Smooth muscle cell (in vitro differentiated cells): ENCODE data around the gene TRAF4. TPM values are rescaled to one million over a fixed set of nuclear protein-coding genes. Genes with fewer than 3 reads are reported as not detected.

Source experiments
- DNase-seq: peaks from one replicate; lab custom pipeline; 2025; ENCODE audit not compliant: unreplicated experiment; lab: John Stamatoyannopoulos, UW
- H2AFZ ChIP-seq: fragments of 200-600 bp; sonication (generic); 2 replicates; pipeline ENCODE4 v1.6.0; 2016; ENCODE audit warnings: antibody characterized with exemption, low read depth, mild to moderate bottlenecking
- H3F3A ChIP-seq: fragments of 200-600 bp; sonication (generic); 2 replicates; pipeline ENCODE4 v1.6.0; 2017; ENCODE audit warnings: antibody characterized with exemption, low read depth
- H3K27ac ChIP-seq: fragments of 200-600 bp; sonication (generic); 2 replicates; pipeline ENCODE4 v1.5.1; 2016; ENCODE audit warnings: low read depth, mild to moderate bottlenecking
- H3K27me3 ChIP-seq: fragments of 200-600 bp; sonication (generic); 2 replicates; pipeline ENCODE4 v1.6.1; 2016; ENCODE audit warnings: low read depth, mild to moderate bottlenecking
- H3K36me3 ChIP-seq: fragments of 200-600 bp; sonication (generic); 2 replicates; pipeline ENCODE4 v1.5.1; 2016; ENCODE audit warnings: low read depth
- H3K4me1 ChIP-seq: fragments of 200-600 bp; sonication (generic); 2 replicates; pipeline ENCODE4 v1.5.1; 2016; ENCODE audit warnings: low read depth
- H3K4me2 ChIP-seq: fragments of 200-600 bp; sonication (generic); 2 replicates; pipeline ENCODE4 v1.6.0; 2016; ENCODE audit warnings: mild to moderate bottlenecking
- H3K4me3 ChIP-seq: fragments of 200-600 bp; sonication (generic); 2 replicates; pipeline ENCODE4 v1.5.1; 2016; ENCODE audit warnings: mild to moderate bottlenecking
- H3K79me2 ChIP-seq: fragments of 200-600 bp; sonication (generic); 2 replicates; pipeline ENCODE4 v1.6.0; 2016; ENCODE audit warnings: low read depth, mild to moderate bottlenecking
- H3K9ac ChIP-seq: fragments of 200-600 bp; sonication (generic); 2 replicates; pipeline ENCODE4 v1.6.0; 2016; ENCODE audit warnings: low read depth
- H3K9me3 ChIP-seq: fragments of 200-600 bp; sonication (generic); replicated peaks from 2 replicates; pipeline ENCODE4 v1.5.1; 2016; ENCODE audit warnings: low read depth
- H4K20me1 ChIP-seq: fragments of 200-600 bp; sonication (generic); 2 replicates; pipeline ENCODE4 v1.6.0; 2016; ENCODE audit warnings: low read depth
- WGBS: methylation state at CpG from one replicate; pipeline ENCODE4 v1.1.7; 2016; ENCODE audit warnings: low lambda C conversion rate; 5-methylcytosine and 5-hydroxymethylcytosine counted together
- polyA plus RNA-seq: library from polyadenylated mRNA; unstranded; fragments of >200 nt; fragmentation: Nextera tagmentation; extraction: Ambion mirVana; gene quantifications from 2 replicates; pipeline ENCODE4 v1.2.1, GENCODE V29; 2016
- total RNA-seq: library from RNA; depleted of rRNA; stranded (reverse); fragments of >200 nt; gene quantifications from 2 replicates; pipeline ENCODE4 v1.2.3, GENCODE V29; 2014
- TF ChIP-seq, protein P1 (sequence below): fragments of 200-600 bp; sonication (generic); IDR thresholded peaks from 2 replicates; pipeline ENCODE4 v1.5.1; 2017; ENCODE audit warnings: borderline replicate concordance, mild to moderate bottlenecking, antibody characterized with exemption; ENCODE audit not compliant: insufficient read depth, poor library complexity, severe bottlenecking

TRAF4 gene
- total and polyA plus RNA-seq, 2 experiments from 2014 or later: 47.5 to 97.0 TPM

DNA sequence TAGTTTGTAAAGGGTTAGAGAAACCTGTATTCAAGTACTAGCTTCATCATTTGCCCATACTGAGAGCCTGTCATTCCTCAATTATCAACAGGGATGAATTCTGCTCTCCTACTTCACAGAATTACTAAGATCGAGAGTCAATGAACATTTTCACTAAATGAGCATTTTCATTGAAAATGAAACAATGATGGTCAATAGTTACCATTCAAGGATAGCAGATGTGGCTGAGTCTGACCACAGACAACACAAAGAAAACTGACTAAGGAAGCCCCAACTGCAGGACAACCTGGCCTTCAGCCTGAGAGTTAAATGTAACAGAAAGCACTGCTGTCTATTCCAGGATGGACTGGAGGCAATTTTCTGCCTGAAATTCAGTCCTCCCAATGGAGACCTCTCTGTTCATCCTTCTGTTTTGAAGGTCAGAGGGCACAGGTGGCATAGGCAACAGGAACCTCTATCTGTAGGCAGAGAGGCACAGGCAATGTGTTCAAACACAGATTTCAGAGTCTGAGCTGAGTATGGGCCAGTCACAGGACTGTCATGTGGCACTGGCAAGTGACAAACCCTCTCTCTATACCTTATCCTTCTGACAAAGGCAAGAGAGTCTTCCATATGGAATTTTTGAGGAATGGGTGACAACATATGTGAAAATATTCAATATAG lies 19.5 kb downstream of the TRAF4 start:
- DNase-seq: no peak
- Histone ChIP-seq H3K4me1 (peaks cover 18% of the 10 kb centered on the region), H2AFZ (no peak overlapping the region), H3K27me3 (no peaks in the 10 kb centered on the region), H3K9me3 (no peaks in the 10 kb centered on the region), H3F3A (peaks cover 6% of the 10 kb centered on the region), H3K79me2 (peaks cover 6% of the 10 kb centered on the region), H4K20me1 (peaks cover 81% of the 10 kb centered on the region), H3K4me2 (no peak overlapping the region), H3K36me3 (no peaks in the 10 kb centered on the region), H3K4me3 (no peak overlapping the region), H3K9ac (no peak overlapping the region), H3K27ac (no peak overlapping the region)
- 88% methylated on average over 1 of the region's 1 CpG for WGBS
- TF ChIP-seq, protein P1, sequence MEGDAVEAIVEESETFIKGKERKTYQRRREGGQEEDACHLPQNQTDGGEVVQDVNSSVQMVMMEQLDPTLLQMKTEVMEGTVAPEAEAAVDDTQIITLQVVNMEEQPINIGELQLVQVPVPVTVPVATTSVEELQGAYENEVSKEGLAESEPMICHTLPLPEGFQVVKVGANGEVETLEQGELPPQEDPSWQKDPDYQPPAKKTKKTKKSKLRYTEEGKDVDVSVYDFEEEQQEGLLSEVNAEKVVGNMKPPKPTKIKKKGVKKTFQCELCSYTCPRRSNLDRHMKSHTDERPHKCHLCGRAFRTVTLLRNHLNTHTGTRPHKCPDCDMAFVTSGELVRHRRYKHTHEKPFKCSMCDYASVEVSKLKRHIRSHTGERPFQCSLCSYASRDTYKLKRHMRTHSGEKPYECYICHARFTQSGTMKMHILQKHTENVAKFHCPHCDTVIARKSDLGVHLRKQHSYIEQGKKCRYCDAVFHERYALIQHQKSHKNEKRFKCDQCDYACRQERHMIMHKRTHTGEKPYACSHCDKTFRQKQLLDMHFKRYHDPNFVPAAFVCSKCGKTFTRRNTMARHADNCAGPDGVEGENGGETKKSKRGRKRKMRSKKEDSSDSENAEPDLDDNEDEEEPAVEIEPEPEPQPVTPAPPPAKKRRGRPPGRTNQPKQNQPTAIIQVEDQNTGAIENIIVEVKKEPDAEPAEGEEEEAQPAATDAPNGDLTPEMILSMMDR: no peak

DNA sequence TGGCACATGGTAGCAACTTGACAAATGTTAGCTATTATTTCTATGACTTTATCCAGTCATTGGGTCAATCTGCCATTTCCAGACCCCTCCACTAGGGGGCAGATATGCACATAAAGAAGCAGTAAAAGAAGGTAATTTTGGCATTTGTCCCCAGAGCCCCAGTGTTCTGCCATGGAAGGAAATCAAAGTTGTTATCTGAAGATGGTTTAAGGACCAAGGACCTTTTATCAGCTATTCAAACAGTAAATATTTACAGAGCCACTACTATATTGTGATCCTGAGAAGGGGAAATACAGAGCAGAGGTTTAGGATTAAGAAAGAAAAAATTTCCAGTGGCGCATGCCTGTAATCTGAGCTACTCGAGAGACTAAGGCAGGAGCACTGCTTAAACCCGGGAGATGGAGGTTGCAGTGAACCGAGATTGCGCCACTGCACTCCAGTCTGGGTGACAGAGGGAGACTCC lies 20.0 kb downstream of the TRAF4 start:
- Histone ChIP-seq H3K4me1 (peaks cover 18% of the 10 kb centered on the region), H3K27me3 (no peaks in the 10 kb centered on the region), H3F3A (peaks cover 6% of the 10 kb centered on the region), H3K36me3 (no peaks in the 10 kb centered on the region), H3K9ac (no peak overlapping the region), H3K27ac (no peak overlapping the region), H3K9me3 (no peaks in the 10 kb centered on the region), H3K79me2 (peaks cover 6% of the 10 kb centered on the region), H4K20me1 (peaks cover 86% of the 10 kb centered on the region), H3K4me2 (no peak overlapping the region), H2AFZ (no peak overlapping the region), H3K4me3 (no peak overlapping the region)
- TF ChIP-seq, protein P1: peak; percentile 87
- peak; percentile 20 for DNase-seq
- WGBS: 68% methylated on average over 5 of the region's 5 CpGs

DNA sequence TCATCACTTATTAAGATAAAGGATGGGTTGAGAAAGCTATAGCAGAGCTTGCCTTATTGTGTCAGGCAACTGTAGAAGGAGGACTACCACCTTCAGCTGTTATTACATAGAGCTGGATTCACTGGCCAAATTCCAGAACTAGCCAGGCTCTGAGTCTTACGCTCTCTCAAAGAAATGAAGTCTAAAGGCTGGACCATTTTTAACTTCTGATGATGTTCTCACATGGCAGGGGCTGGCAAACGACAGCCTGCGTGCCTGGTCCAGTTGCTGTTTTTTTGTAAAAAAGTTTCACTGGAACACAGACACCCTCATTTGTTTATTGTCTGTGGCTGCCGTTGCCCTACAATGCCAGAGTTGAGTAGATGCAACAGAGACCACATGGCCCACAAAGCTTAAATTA lies 21.2 kb downstream of the TRAF4 start:
- Histone ChIP-seq H3K36me3 (no peaks in the 10 kb centered on the region), H3K79me2 (peaks cover 14% of the 10 kb centered on the region), H3K4me3 (no peak overlapping the region), H3K4me2 (no peak overlapping the region), H3K27me3 (no peaks in the 10 kb centered on the region), H4K20me1 (peaks cover 88% of the 10 kb centered on the region), H2AFZ (no peak overlapping the region), H3K9me3 (no peaks in the 10 kb centered on the region), H3F3A (peaks cover 6% of the 10 kb centered on the region), H3K4me1 (peaks cover 18% of the 10 kb centered on the region), H3K9ac (no peak overlapping the region), H3K27ac (no peak overlapping the region)
- 82% methylated on average over 4 of the region's 4 CpGs for whole genome bisulfite sequencing
- no peak for DNase-seq
- TF ChIP-seq, protein P1: no peak

DNA sequence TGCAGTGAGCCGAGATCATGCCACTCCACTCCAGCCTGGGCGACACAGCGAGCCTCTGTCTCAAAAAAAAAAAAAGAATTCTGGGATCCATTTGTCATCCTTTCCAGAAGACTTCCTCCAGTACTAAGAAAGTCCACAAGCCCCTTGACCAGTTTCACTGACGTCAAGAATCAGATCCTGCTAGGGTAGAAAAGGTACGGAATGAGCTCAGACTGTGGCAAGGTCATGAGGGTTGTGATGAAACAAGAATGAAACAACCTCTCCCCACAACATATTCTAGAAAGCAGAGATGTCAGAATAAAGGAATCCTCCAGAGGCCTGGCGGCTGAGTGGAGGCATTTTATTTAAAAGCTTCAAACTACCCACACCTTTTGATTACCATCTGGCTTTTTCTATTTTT lies 29.9 kb downstream of the TRAF4 start:
- Histone ChIP-seq H3K79me2 (peaks cover 67% of the 10 kb centered on the region), H4K20me1 (peaks cover 94% of the 10 kb centered on the region), H3K9ac (no peak overlapping the region), H3K4me1 (no peaks in the 10 kb centered on the region), H3K27me3 (no peaks in the 10 kb centered on the region), H3K36me3 (no peaks in the 10 kb centered on the region), H2AFZ (no peak overlapping the region), H3K4me2 (no peak overlapping the region), H3F3A (no peaks in the 10 kb centered on the region), H3K4me3 (no peak overlapping the region), H3K27ac (no peak overlapping the region), H3K9me3 (no peaks in the 10 kb centered on the region)
- no peak for DNase-seq
- TF ChIP-seq, protein P1: no peak
- 93% methylated on average over 6 of the region's 6 CpGs for WGBS
